ENCODE results near the gene EPHB4.

The EPHB4 gene

GRCh38 chr7:100837099-100837836 lies 9.9 kb upstream of the EPHB4 start:
- H3K4me3 ChIP-seq (ENCODE audit: low read depth, low read length) = peak overlapping the region; percentile 32
- no peak for TF ChIP-seq CTCF (IDR thresholded peaks at IDR 0.05; ENCODE audit: low read depth, low read length, missing control alignments)
- in situ Hi-C loops (cut with HindIII; ENCODE audit: low sequenced_read_pairs) = loop anchor here (10.0 kb wide), 1 partner anchor 122 kb away; no protein-coding TSS in a partner anchor
- DNase-seq (ENCODE audit: low read depth) = peak; percentile 80

GRCh38 chr7:100836812-100837098 lies 9.4 kb upstream of the EPHB4 start:
- H3K4me3 ChIP-seq (ENCODE audit: low read depth, low read length) = peak overlapping the region; percentile 32
- DNase-seq (ENCODE audit: low read depth) = no peak
- TF ChIP-seq CTCF (IDR thresholded peaks at IDR 0.05; ENCODE audit: low read depth, low read length, missing control alignments) = no peak
- in situ Hi-C loops (cut with HindIII; ENCODE audit: low sequenced_read_pairs) = loop anchor here (10.0 kb wide), 1 partner anchor 122 kb away; no protein-coding TSS in a partner anchor

- H3K4me3 ChIP-seq (ENCODE audit: low read depth, low read length) = no peak overlapping the region
- TF ChIP-seq CTCF (IDR thresholded peaks at IDR 0.05; ENCODE audit: low read depth, low read length, missing control alignments) = no peak
- no peak for DNase-seq (ENCODE audit: low read depth)
- in situ Hi-C loops (cut with HindIII; ENCODE audit: low sequenced_read_pairs) = loop anchor here (10.0 kb wide), 1 partner anchor 121 kb away; no protein-coding TSS in a partner anchor
Observed at GRCh38 chr7:100835903-100836811, 8.8 kb upstream of the EPHB4 start.

- TF ChIP-seq CTCF (IDR thresholded peaks at IDR 0.05; ENCODE audit: low read depth, low read length, missing control alignments) = no peak
- in situ Hi-C loops (cut with HindIII; ENCODE audit: low sequenced_read_pairs) = loop anchor here (10.0 kb wide), 1 partner anchor 117 kb away; no protein-coding TSS in a partner anchor
- H3K4me3 ChIP-seq (ENCODE audit: low read depth, low read length) = no peak overlapping the region
- DNase-seq (ENCODE audit: low read depth) = no peak
Observed at GRCh38 chr7:100832281-100832633, 4.9 kb upstream of the EPHB4 start.

- no peak overlapping the region for H3K4me3 ChIP-seq (ENCODE audit: low read depth, low read length)
- no peak for DNase-seq (ENCODE audit: low read depth)
- TF ChIP-seq CTCF (IDR thresholded peaks at IDR 0.05; ENCODE audit: low read depth, low read length, missing control alignments) = no peak
- in situ Hi-C loops (cut with HindIII; ENCODE audit: low sequenced_read_pairs) = loop anchor here (10.0 kb wide), 1 partner anchor 116 kb away; no protein-coding TSS in a partner anchor
Observed at GRCh38 chr7:100830396-100830795, 3.1 kb upstream of the EPHB4 start.

- TF ChIP-seq CTCF (IDR thresholded peaks at IDR 0.05; ENCODE audit: low read depth, low read length, missing control alignments) = no peak
- in situ Hi-C loops (cut with HindIII; ENCODE audit: low sequenced_read_pairs) = no loop called here
- H3K4me3 ChIP-seq (ENCODE audit: low read depth, low read length) = no peak overlapping the region
- DNase-seq (ENCODE audit: low read depth) = no peak
Observed at GRCh38 chr7:100829150-100829716, 1.9 kb upstream of the EPHB4 start.

All from astrocyte of the cerebellum (primary cell).